Amniotic epithelial cell (primary cell): ENCODE data around the gene TMED5.
A peak's percentile ranks its signal among the peaks of the same experiment; 100 is the strongest.

Experiments used
- DNase-seq: peaks from one replicate; pipeline ENCODE4 v3.0.0-alpha.2; 2010; ENCODE audit warnings: low read depth

The TMED5 gene

GRCh38 chr1:93123201-93123783 lies 56.9 kb downstream of the TMED5 start:
- no peak for DNase-seq

- no peak for DNase-seq
Measured at GRCh38 chr1:93120614-93121013, 59.6 kb downstream of the TMED5 start.

GRCh38 chr1:93114391-93114790 lies 65.8 kb downstream of the TMED5 start:
- peak; percentile 57 for DNase-seq

GRCh38 chr1:93113127-93113526 lies 67.1 kb downstream of the TMED5 start:
- no peak for DNase-seq

- peak; percentile 4 for DNase-seq
Measured at GRCh38 chr1:93111561-93111960, 68.7 kb downstream of the TMED5 start.

GRCh38 chr1:93111065-93111464 lies 69.1 kb downstream of the TMED5 start:
- DNase-seq = no peak

GRCh38 chr1:93109578-93109977 lies 70.6 kb downstream of the TMED5 start:
- DNase-seq = no peak

GRCh38 chr1:93108335-93108734 lies 71.9 kb downstream of the TMED5 start:
- no peak for DNase-seq

- DNase-seq = no peak
Measured at GRCh38 chr1:93107395-93107794, 72.8 kb downstream of the TMED5 start.

GRCh38 chr1:93106226-93106625 lies 74.0 kb downstream of the TMED5 start:
- peak; percentile 20 for DNase-seq

GRCh38 chr1:93102142-93102541 lies 78.1 kb downstream of the TMED5 start:
- DNase-seq = no peak
